ENCODE data around the gene QRICH2.
"Not testable (repeated sequence)": the region's sequence is repeated elsewhere in the genome, so short reads cannot be mapped to it uniquely, and the experiment has no call there.

QRICH2 gene

GRCh38 chr17:76244721-76245120 lies 63.4 kb downstream of the QRICH2 start:
- not testable (repeated sequence) for DNase-seq

- no peak for DNase-seq
Observed at GRCh38 chr17:76243826-76244679, 64.0 kb downstream of the QRICH2 start.

GRCh38 chr17:76241691-76242255 lies 66.3 kb downstream of the QRICH2 start:
- no peak for DNase-seq

- DNase-seq = no peak
Observed at GRCh38 chr17:76241204-76241538, 66.9 kb downstream of the QRICH2 start.

DNA sequence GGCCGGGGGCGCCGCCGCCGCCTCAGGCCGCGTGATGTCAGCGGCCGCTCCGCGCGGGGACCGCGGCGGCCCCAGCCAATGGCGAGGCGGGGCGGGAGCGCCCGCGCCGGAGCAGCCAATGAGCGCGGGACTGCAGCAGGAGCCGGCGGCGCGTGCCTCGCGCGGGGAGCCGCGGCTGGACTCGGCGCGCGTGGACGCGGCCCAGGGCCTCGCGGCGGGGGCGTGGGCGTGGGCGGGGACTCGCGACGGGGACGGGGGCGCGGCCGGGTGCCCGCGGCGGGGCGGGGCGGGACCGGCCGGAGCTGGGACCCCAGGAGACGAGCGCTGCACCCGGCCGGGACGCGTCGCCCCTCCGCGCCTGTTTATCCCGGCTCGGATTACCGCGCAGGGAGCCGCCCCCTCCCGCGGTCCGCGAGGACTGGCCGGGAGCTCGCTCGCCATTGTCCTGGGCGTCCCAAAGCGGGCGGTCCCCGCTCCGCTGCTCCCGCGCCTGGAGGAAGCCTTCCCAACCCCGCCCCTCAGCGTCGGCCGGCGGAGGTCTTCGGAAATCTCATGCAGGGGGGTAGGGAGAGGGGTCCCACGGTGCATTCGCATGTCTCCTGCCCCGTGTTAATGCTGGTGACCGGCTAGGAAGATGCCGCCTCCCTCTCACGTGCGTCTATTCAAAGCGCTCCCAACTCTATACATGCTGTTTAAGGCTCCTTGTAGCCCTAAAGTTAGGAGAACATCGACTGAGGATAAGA lies 67.4 kb downstream of the QRICH2 start, which contains the start of gene RNF157:
Gene RNF157 (minus strand): TSS at position 33 of the 743 bp plus-strand sequence. CDS start 253 bp downstream, outside the sequence.
- DNase-seq = peak in 1 of 2 experiments; percentile 32

- DNase-seq = no peak
Observed at GRCh38 chr17:76239538-76240274, 68.4 kb downstream of the QRICH2 start.

- DNase-seq = no peak
Observed at GRCh38 chr17:76238847-76239537, 69.1 kb downstream of the QRICH2 start.

DNA sequence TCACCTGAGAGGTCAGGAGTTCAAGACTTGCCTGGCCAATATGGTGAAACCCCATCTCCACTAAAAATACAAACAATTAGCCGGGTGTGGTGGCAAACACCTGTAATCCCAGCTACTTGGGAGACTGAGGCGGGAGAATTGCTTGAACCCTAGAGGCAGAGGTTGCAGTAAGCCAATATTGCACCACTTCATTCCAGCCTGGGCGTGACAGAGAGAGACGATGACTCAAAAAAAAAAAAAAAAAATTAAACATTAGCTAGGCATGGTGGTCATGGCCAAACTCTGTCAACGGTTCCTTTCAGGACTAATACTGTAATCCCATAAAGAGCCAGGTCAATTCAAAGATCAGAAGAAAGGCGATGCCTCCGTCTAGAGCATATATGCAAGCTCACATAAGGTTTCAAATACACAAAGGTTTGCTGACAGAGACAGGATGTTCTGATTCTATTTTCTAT lies 70.2 kb downstream of the QRICH2 start:
- DNase-seq = no peak

- no peak for DNase-seq
Observed at GRCh38 chr17:76236603-76237002, 71.5 kb downstream of the QRICH2 start.

- DNase-seq = no peak
Observed at GRCh38 chr17:76235883-76236282, 72.2 kb downstream of the QRICH2 start.

DNA sequence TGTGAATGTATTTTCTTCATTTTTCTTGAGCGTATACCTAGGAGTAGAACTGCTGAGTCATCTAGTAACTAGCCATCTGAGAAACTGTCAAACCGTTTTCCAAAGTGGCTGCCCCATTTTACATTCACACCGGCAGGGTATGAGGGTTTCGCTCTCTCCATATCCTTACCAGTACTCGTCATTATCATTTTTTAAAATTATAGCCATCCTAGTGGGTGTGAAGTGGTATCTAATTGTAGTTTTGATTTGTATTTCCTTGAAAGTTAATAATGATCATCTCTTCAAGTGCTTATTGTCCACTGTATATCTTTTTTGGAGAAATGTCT lies 73.8 kb downstream of the QRICH2 start:
- no peak for DNase-seq

GRCh38 chr17:76233588-76234353 lies 74.3 kb downstream of the QRICH2 start:
- DNase-seq = no peak

DNA sequence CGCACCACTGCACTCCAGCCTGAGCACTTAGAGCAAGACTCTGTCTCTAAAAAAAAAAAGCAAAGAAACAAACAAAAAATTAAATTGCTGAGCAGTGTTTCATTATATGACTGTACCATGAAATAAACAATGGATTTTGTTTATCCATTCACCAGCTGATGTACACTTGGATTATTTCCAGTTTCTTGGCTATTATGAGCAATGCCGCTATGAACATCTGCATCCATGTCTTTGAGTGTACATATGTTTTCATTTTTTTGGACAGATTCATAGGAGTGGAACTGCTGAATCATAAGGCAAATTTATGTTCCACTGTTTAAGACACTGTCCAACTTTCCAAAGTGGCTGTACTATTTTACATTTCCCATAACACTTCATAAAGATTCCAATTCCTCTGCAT lies 75.7 kb downstream of the QRICH2 start:
- no peak for DNase-seq

DNA sequence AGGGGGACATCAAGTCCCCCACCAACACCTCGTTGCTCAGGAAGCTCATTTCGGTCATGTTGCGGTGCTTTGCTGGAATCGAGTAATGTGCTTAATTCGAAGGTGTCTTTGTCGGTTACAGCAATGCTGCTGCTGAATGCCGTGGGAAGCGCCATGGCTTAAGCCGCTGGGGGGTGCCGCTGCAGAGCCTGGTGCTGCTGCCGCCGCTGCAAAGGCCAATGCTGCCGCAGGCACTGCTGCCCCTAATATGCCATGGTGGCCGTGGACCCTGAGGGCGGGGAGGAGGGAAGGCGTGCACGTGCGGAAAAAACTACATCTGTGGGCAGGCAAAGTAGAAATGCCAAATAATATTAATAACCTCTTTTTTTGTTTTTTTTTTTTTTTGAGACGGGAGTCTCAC lies 81.3 kb downstream of the QRICH2 start:
- DNase-seq = not testable (repeated sequence)

DNA sequence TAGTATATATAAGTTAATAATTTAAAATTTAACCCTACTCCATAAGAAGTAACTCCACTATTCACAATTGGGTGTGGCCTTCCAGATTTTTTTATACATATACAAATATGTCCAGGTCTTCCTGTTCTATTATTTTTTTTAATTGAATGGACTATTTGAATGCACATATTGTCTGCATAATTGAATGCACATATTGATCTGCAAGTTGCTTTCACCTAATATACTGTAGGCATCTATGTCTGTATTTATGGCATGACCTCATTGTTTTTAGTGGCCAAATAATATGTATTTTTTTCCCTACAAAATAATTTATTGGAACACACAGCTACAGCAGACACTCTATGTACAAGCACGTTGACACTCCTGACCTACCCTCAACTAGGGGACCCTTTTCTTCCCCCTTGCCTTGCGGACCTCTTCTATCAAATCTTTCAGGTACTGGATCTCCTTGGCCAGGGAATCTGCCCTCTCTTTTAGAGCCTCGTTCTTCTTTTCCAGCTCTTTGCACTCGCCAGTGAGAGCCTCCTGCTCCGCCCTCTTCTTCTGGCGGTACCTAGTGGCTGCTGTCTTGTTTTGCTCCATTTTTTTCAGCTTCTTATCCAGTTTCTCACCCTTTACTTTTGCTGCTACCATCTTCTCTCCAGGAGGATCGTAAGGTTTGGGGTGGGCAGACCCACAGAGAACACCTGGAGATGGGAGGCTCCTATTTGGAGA lies 82.5 kb downstream of the QRICH2 start:
- DNase-seq = not testable (repeated sequence)

Data from SHP77 (cell line).